Cardiac muscle cell (in vitro differentiated cells and primary cell): ENCODE data around the gene CKM. TPM values are rescaled to one million over a fixed set of nuclear protein-coding genes. Genes with fewer than 3 reads are reported as not detected.
A peak's percentile ranks its signal among the peaks of the same experiment; 100 is the strongest.

Source experiments
- DNase-seq, 2 donors: peaks; one replicate each; pipeline versions ENCODE4 v3.0.0 to v3.0.0-alpha.2; 2010 to 2017; ENCODE audit warnings: low read depth in 1 of 2, low spot score in 1 of 2
- H3K27ac ChIP-seq: fragments of 200-600 bp; sonication (generic); 2 replicates; pipeline ENCODE4 v1.5.1; 2016
- H3K27me3 ChIP-seq: fragments of 200-600 bp; sonication (generic); 2 replicates; pipeline ENCODE4 v1.6.0; 2016; ENCODE audit warnings: control low read depth
- H3K36me3 ChIP-seq: fragments of 200-600 bp; sonication (generic); 2 replicates; pipeline ENCODE4 v1.5.1; 2016; ENCODE audit warnings: control low read depth
- H3K4me1 ChIP-seq: fragments of 200-600 bp; sonication (generic); 2 replicates; pipeline ENCODE4 v1.8.1; 2017; ENCODE audit warnings: low read depth, mild to moderate bottlenecking, mixed run types
- H3K4me3 ChIP-seq: fragments of 200-600 bp; sonication (generic); 2 replicates; pipeline ENCODE4 v1.5.1; 2016; ENCODE audit warnings: mild to moderate bottlenecking
- H3K9me3 ChIP-seq: fragments of 200-600 bp; sonication (generic); 2 replicates; pipeline ENCODE4 v1.5.1; 2017; ENCODE audit warnings: low read depth, mild to moderate bottlenecking, control low read depth
- CTCF ChIP-seq: IDR thresholded peaks from 2 replicates; pipeline ENCODE4 v1.5.1; 2012; ENCODE audit warnings: low read depth, mild to moderate bottlenecking, low read length
- polyA plus RNA-seq: library from polyadenylated mRNA; unstranded; fragments of >200 nt; fragmentation: Nextera tagmentation; extraction: Ambion mirVana; gene quantifications from 2 replicates; pipeline ENCODE4 v1.2.1, GENCODE V29; 2016
- total RNA-seq: library from RNA; depleted of rRNA; stranded (reverse); fragments of >200 nt; gene quantifications from 2 replicates; pipeline ENCODE4 v1.2.3, GENCODE V29; 2016

Gene CKM
- total and polyA plus RNA-seq, 2 experiments from 2014 or later = 406 to 529 TPM

- Histone ChIP-seq H3K27ac (no peak overlapping the region), H3K4me1 (no peaks in the 10 kb centered on the region), H3K27me3 (no peaks in the 10 kb centered on the region), H3K36me3 (peaks cover 33% of the 10 kb centered on the region), H3K9me3 (no peaks in the 10 kb centered on the region), H3K4me3 (no peak overlapping the region)
- no peak for TF ChIP-seq CTCF
- no peak for DNase-seq
Observed at GRCh38 chr19:45280471-45280961, 42.2 kb downstream of the CKM start.

- no peak for TF ChIP-seq CTCF
- Histone ChIP-seq H3K4me3 (no peak overlapping the region), H3K36me3 (peaks cover 35% of the 10 kb centered on the region), H3K27ac (no peak overlapping the region), H3K4me1 (no peaks in the 10 kb centered on the region), H3K27me3 (no peaks in the 10 kb centered on the region), H3K9me3 (no peaks in the 10 kb centered on the region)
- no peak for DNase-seq
Observed at GRCh38 chr19:45279587-45280192, 43.0 kb downstream of the CKM start.

DNA sequence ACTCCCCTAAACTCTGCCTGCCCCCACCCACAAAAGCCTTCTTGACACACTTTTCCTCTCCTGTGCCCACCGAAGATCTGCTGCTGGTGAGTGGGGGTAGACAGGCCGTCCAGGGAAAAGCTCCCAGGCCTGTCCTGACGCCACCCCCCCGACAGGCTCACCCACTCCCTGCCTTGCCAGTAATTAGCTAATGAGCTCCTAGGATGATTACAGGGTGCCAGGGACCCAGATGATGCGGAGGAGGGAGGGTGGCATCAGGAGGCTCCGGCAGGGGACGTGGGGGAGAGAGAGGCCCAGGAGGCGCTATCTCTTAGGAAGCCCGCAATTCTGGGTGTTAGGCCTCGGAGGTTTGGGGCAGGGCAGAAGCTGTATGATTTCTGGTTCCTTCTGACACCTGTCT is 44.6 kb downstream of the CKM start:
- DNase-seq = no peak
- Histone ChIP-seq H3K27ac (no peak overlapping the region), H3K27me3 (no peaks in the 10 kb centered on the region), H3K4me3 (no peak overlapping the region), H3K36me3 (peaks cover 35% of the 10 kb centered on the region), H3K9me3 (no peaks in the 10 kb centered on the region), H3K4me1 (no peaks in the 10 kb centered on the region)
- TF ChIP-seq CTCF = no peak

DNA sequence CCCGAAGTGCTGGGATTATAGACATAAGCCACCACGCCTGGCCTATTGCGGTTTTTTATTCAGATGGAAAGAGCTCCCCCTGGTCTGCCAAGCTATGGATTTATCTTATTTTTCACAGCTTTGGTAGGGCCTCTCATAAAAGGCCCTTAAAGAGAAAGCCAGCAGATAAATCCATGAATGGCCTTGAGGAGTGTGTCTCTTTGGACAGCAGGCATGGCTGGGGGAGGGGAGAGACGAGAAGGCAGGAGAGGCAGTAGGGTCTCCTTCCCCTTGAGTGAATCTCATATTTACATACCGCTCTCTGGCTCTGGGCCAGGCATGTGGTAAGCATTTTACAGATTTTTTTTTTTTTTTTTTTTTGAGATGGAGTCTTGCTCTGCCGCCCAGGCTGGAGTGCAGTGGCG is 46.4 kb downstream of the CKM start:
- H3K36me3 ChIP-seq = peaks cover 43% of the 10 kb centered on the region
- DNase-seq = peak; percentile 17 to 70
- no peak overlapping the region for H3K4me3 ChIP-seq
- H3K9me3 ChIP-seq = no peaks in the 10 kb centered on the region
- H3K27me3 ChIP-seq = no peaks in the 10 kb centered on the region
- no peaks in the 10 kb centered on the region for H3K4me1 ChIP-seq
- peak; percentile 13 for TF ChIP-seq CTCF
- H3K27ac ChIP-seq = no peak overlapping the region

GRCh38 chr19:45275370-45275971 is 47.2 kb downstream of the CKM start:
- Histone ChIP-seq H3K4me3 (no peak overlapping the region), H3K27me3 (no peaks in the 10 kb centered on the region), H3K4me1 (no peaks in the 10 kb centered on the region), H3K27ac (no peak overlapping the region), H3K36me3 (peaks cover 44% of the 10 kb centered on the region), H3K9me3 (no peaks in the 10 kb centered on the region)
- no peak for TF ChIP-seq CTCF
- DNase-seq = peak in 1 of 2 donors; percentile 31
